ENCODE results near the gene GALNT16.

GALNT16 gene

DNA sequence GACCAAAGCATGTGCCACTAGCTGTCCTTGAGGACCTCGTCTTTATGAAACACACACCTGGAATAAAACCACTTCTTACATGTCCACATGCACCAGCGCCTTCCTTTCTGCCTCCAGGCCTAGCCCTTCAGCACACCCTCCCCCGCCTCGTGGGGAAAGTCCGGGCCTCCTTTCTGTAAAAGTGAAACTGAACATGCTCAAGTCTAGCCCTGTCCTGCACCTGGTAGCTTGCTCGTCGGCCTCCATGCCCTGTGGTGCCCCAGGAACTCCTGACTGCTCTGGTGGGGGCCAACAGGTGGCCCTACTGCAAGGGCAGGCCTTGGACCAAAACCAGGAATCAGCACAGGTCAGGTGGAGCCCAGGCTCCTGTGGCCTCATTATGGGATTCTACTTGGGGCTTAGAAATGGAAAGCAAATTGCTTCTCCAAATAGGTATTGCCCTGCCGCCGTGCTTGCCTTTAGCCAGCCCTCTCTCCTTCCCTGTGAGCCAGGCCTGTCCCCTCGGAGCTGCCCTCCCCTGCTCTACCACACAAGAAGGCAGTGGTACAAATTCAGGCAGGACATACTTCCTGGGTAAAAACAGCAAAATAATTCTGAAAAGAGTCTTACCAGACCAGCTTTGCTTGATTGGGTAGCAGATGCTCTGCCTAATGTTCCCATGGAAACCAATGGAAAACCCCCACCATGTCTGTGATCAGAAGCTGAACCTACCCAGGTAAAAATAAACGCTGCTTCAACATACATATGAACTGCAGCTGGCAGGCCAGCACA lies 94.6 kb downstream of the GALNT16 start:
- Histone ChIP-seq H4K20me1 (ENCODE audit: insufficient read depth, low read length, poor library complexity, severe bottlenecking) (no peaks in the 10 kb centered on the region), H3K9me2 (replicated peaks; ENCODE audit: low read depth, low read length) (no peaks in the 10 kb centered on the region), H3K27me3 (ENCODE audit: insufficient read depth, low read length, poor library complexity, severe bottlenecking) (no peaks in the 10 kb centered on the region), H3K9me3 (ENCODE audit: insufficient read depth, low read depth, low read length) (no peaks in the 10 kb centered on the region), H3K4me3 (ENCODE audit: low read length, poor library complexity, severe bottlenecking) (no peak overlapping the region), H3F3A (ENCODE audit: low read depth) (no peaks in the 10 kb centered on the region), H2AFZ (ENCODE audit: low read length) (no peak overlapping the region), H3K9ac (ENCODE audit: low read depth, low read length, poor library complexity, severe bottlenecking) (no peak overlapping the region), H3K36me3 (ENCODE audit: insufficient read depth, low read length) (no peaks in the 10 kb centered on the region), H3K4me2 (ENCODE audit: low read depth, low read length, poor library complexity, severe bottlenecking) (no peak overlapping the region), H3K79me2 (ENCODE audit: insufficient read depth, low read length) (no peaks in the 10 kb centered on the region), H3K4me1 (ENCODE audit: insufficient read depth, low read length, poor library complexity, severe bottlenecking) (peaks cover 6% of the 10 kb centered on the region)
- TF ChIP-seq CTCF (conservative IDR thresholded peaks at IDR 0.05; ENCODE audit: low read length) (no peak), EZH2phosphoT487 (IDR thresholded peaks at IDR 0.05; ENCODE audit: borderline replicate concordance) (no peak)

DNA sequence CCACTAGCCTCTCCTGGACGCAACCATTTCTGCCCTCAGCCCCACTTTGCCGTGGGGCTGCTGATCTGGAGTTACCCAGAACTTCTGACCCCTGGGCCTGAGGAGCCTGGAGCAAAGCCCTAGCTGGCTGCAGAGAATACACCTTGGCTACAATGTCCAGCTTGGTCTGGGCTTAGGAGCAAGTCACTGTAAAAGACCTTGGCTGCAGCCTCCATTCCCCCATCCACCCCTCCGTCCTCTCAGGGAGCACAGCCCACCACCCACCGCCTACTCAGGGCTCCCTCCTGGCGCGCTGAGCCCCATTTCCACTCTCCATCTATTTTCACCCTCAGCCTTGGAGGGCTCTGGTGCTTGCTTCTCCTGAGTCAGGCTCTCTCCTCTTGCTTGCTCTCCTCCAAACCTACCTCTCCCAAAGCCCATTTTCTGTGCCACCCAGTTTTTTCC lies 95.2 kb downstream of the GALNT16 start:
- Histone ChIP-seq H4K20me1 (ENCODE audit: insufficient read depth, low read length, poor library complexity, severe bottlenecking) (no peaks in the 10 kb centered on the region), H3K4me2 (ENCODE audit: low read depth, low read length, poor library complexity, severe bottlenecking) (no peak overlapping the region), H3K9ac (ENCODE audit: low read depth, low read length, poor library complexity, severe bottlenecking) (no peak overlapping the region), H2AFZ (ENCODE audit: low read length) (no peak overlapping the region), H3K4me3 (ENCODE audit: low read length, poor library complexity, severe bottlenecking) (no peak overlapping the region), H3K9me2 (replicated peaks; ENCODE audit: low read depth, low read length) (no peaks in the 10 kb centered on the region), H3K4me1 (ENCODE audit: insufficient read depth, low read length, poor library complexity, severe bottlenecking) (peaks cover 6% of the 10 kb centered on the region), H3K36me3 (ENCODE audit: insufficient read depth, low read length) (no peaks in the 10 kb centered on the region), H3K9me3 (ENCODE audit: insufficient read depth, low read depth, low read length) (no peaks in the 10 kb centered on the region), H3K79me2 (ENCODE audit: insufficient read depth, low read length) (no peaks in the 10 kb centered on the region), H3F3A (ENCODE audit: low read depth) (no peaks in the 10 kb centered on the region), H3K27me3 (ENCODE audit: insufficient read depth, low read length, poor library complexity, severe bottlenecking) (no peaks in the 10 kb centered on the region)
- no peak for TF ChIP-seq EZH2phosphoT487 (IDR thresholded peaks at IDR 0.05; ENCODE audit: borderline replicate concordance)
- TF ChIP-seq CTCF (conservative IDR thresholded peaks at IDR 0.05; ENCODE audit: low read length): no peak

GRCh38 chr14:69355607-69356281 lies 95.8 kb downstream of the GALNT16 start:
- H3K4me1 ChIP-seq (ENCODE audit: insufficient read depth, low read length, poor library complexity, severe bottlenecking): peaks cover 8% of the 10 kb centered on the region
- H3K79me2 ChIP-seq (ENCODE audit: insufficient read depth, low read length): no peaks in the 10 kb centered on the region
- H3F3A ChIP-seq (ENCODE audit: low read depth): no peaks in the 10 kb centered on the region
- no peak overlapping the region for H3K4me3 ChIP-seq (ENCODE audit: low read length, poor library complexity, severe bottlenecking)
- H3K9me3 ChIP-seq (ENCODE audit: insufficient read depth, low read depth, low read length): no peaks in the 10 kb centered on the region
- no peak for TF ChIP-seq EZH2phosphoT487 (IDR thresholded peaks at IDR 0.05; ENCODE audit: borderline replicate concordance)
- no peak for TF ChIP-seq CTCF (conservative IDR thresholded peaks at IDR 0.05; ENCODE audit: low read length)
- H3K9ac ChIP-seq (ENCODE audit: low read depth, low read length, poor library complexity, severe bottlenecking): no peak overlapping the region
- no peaks in the 10 kb centered on the region for H3K27me3 ChIP-seq (ENCODE audit: insufficient read depth, low read length, poor library complexity, severe bottlenecking)
- no peak overlapping the region for H3K4me2 ChIP-seq (ENCODE audit: low read depth, low read length, poor library complexity, severe bottlenecking)
- H2AFZ ChIP-seq (ENCODE audit: low read length): no peak overlapping the region
- H4K20me1 ChIP-seq (ENCODE audit: insufficient read depth, low read length, poor library complexity, severe bottlenecking): no peaks in the 10 kb centered on the region
- H3K36me3 ChIP-seq (ENCODE audit: insufficient read depth, low read length): no peaks in the 10 kb centered on the region
- H3K9me2 ChIP-seq (replicated peaks; ENCODE audit: low read depth, low read length): no peaks in the 10 kb centered on the region

Data from Loucy (cell line).